H1 (cell line): Measurements from ENCODE around the gene TBX4. TPM values are rescaled to one million over a fixed set of nuclear protein-coding genes. Genes with fewer than 3 reads are reported as not detected.

Source experiments
- CTCF ChIA-PET: fragments of 300-600 bp; sonication (Branson Sonifier 250); formaldehyde crosslinking; loops from one replicate; lab custom pipeline; 2021; ENCODE audit not compliant: partially characterized antibody; lab: Charles Lee
- POLR2A ChIA-PET: fragments of 300-600 bp; sonication (Branson Sonifier 250); formaldehyde crosslinking; loops from one replicate; lab custom pipeline; 2021; ENCODE audit warnings: inconsistent platforms; ENCODE audit not compliant: partially characterized antibody; lab: Charles Lee
- DNase-seq, 2 experiments: peaks; one replicate each; pipeline versions ENCODE4 v3.0.0 to v3.0.0-alpha.2; 2010 to 2022; ENCODE audit warnings: low spot score in 2 of 2, low read depth in 1 of 2, mixed read lengths in 1 of 2
- FAIRE-seq: peaks from 2 replicates; lab custom pipeline; 2011; peaks lifted over from hg19 to GRCh38; lab: Jason Lieb, UNC
- H2AFZ ChIP-seq: 2 replicates; pipeline ENCODE4 v1.8.1; 2012; ENCODE audit warnings: low read length, inconsistent platforms
- H2AK5ac ChIP-seq: 2 replicates; pipeline ENCODE4 v1.6.1; 2013; ENCODE audit warnings: low read depth, low read length
- H2BK120ac ChIP-seq: replicated peaks from 2 replicates; pipeline ENCODE3; 2013; ENCODE audit warnings: low read depth, low read length, inconsistent platforms
- H2BK12ac ChIP-seq: 2 replicates; pipeline ENCODE4 v1.6.1; 2013; ENCODE audit warnings: low read depth, low read length
- H2BK15ac ChIP-seq: 2 replicates; pipeline ENCODE4 v1.6.1; 2013; ENCODE audit warnings: low read length
- H2BK20ac ChIP-seq: 2 replicates; pipeline ENCODE4 v1.6.1; 2013; ENCODE audit warnings: low read length
- H2BK5ac ChIP-seq: 2 replicates; pipeline ENCODE4 v1.6.1; 2013; ENCODE audit warnings: low read depth, low read length
- H3K14ac ChIP-seq: 2 replicates; pipeline ENCODE4 v1.6.1; 2013; ENCODE audit warnings: inconsistent platforms; ENCODE audit not compliant: insufficient read length
- H3K18ac ChIP-seq: 2 replicates; pipeline ENCODE4 v1.6.1; 2013; ENCODE audit warnings: low read length; ENCODE audit errors: extremely low read depth
- H3K23ac ChIP-seq: 2 replicates; pipeline ENCODE4 v1.6.1; 2013; ENCODE audit warnings: inconsistent platforms; ENCODE audit not compliant: insufficient read length
- H3K23me2 ChIP-seq: 2 replicates; pipeline ENCODE4 v1.6.1; 2013; ENCODE audit warnings: low read depth, low read length
- H3K27ac ChIP-seq: 2 replicates; pipeline ENCODE4 v1.6.1; 2011; ENCODE audit warnings: low read depth, low read length, inconsistent platforms
- H3K27me3 ChIP-seq, 4 experiments: replicated peaks in 1 of 4; 1 replicate in 1 of 4; 2 replicates in 3 of 4; pipeline versions ENCODE4 v1.6.1 to v1.8.1; 2011 to 2013; ENCODE audit warnings: low read length in 3 of 4, mild to moderate bottlenecking in 3 of 4, inconsistent platforms in 2 of 4, mixed read lengths in 2 of 4, moderate library complexity in 1 of 4; ENCODE audit not compliant: control insufficient read depth in 3 of 4, insufficient read depth in 3 of 4; ENCODE audit errors: extremely low read depth in 1 of 4
- H3K36me3 ChIP-seq, 4 experiments: 2 replicates each; pipeline versions ENCODE4 v1.6.1 to v1.8.1; 2011 to 2013; ENCODE audit warnings: mild to moderate bottlenecking in 4 of 4, low read length in 3 of 4, moderate library complexity in 2 of 4, control low read depth in 1 of 4, inconsistent platforms in 1 of 4; ENCODE audit not compliant: insufficient read depth in 4 of 4, control insufficient read depth in 2 of 4
- H3K4ac ChIP-seq: replicated peaks from 2 replicates; pipeline ENCODE3; 2013; ENCODE audit warnings: low read length, low read depth, mixed read lengths, inconsistent platforms; ENCODE audit not compliant: insufficient read length
- H3K4me1 ChIP-seq, 4 experiments: replicated peaks in 1 of 4; 1 replicate in 1 of 4; 2 replicates in 3 of 4; pipeline versions ENCODE4 v1.6.1 to v1.8.1; 2011 to 2013; ENCODE audit warnings: low read length in 3 of 4, inconsistent platforms in 2 of 4, mixed read lengths in 1 of 4; ENCODE audit not compliant: insufficient read depth in 4 of 4, control insufficient read depth in 3 of 4
- H3K4me2 ChIP-seq, 2 experiments: 2 replicates each; pipeline versions ENCODE4 v1.6.1 to v1.8.1; 2011 to 2013; ENCODE audit warnings: low read depth in 2 of 2, low read length in 2 of 2, control low read depth in 1 of 2, inconsistent platforms in 1 of 2, mild to moderate bottlenecking in 1 of 2; ENCODE audit not compliant: insufficient read depth in 1 of 2
- H3K4me3 ChIP-seq, 4 experiments: fragments of 200-600, 300-600 bp in 1 of 4; sonication (generic), shearing (Covaris generic), sonication (Bioruptor Twin) in 1 of 4; 2 replicates each; pipeline versions ENCODE4 v1.5.1 to v1.8.1; 2011 to 2016; ENCODE audit warnings: low read length in 4 of 4, low read depth in 3 of 4, control low read depth in 2 of 4, inconsistent platforms in 2 of 4, mild to moderate bottlenecking in 2 of 4, mixed read lengths in 1 of 4, moderate library complexity in 1 of 4; ENCODE audit not compliant: insufficient read depth in 2 of 4; ENCODE audit errors: extremely low read depth in 1 of 4
- H3K56ac ChIP-seq: replicated peaks from 2 replicates; pipeline ENCODE3; 2013; ENCODE audit warnings: low read depth, mild to moderate bottlenecking, mixed read lengths, low read length, inconsistent platforms; ENCODE audit not compliant: insufficient read length
- H3K79me1 ChIP-seq: 2 replicates; pipeline ENCODE4 v1.6.1; 2013; ENCODE audit warnings: low read depth, low read length, control low read depth
- H3K79me2 ChIP-seq, 2 experiments: 2 replicates each; pipeline versions ENCODE4 v1.6.1 to v1.8.1; 2012 to 2013; ENCODE audit warnings: low read length in 2 of 2, mild to moderate bottlenecking in 2 of 2, inconsistent platforms in 1 of 2; ENCODE audit not compliant: insufficient read depth in 2 of 2, control insufficient read depth in 1 of 2
- H3K9ac ChIP-seq, 4 experiments: replicated peaks in 1 of 4; 1 replicate in 1 of 4; 2 replicates in 3 of 4; pipeline versions ENCODE4 v1.6.1 to v1.8.1; 2011 to 2013; ENCODE audit warnings: low read depth in 3 of 4, low read length in 3 of 4, control low read depth in 2 of 4, mild to moderate bottlenecking in 2 of 4, moderate library complexity in 2 of 4, inconsistent platforms in 1 of 4; ENCODE audit errors: extremely low read depth in 1 of 4
- H3K9me3 ChIP-seq, 2 experiments: 2 replicates each; pipeline versions ENCODE4 v1.6.1 to v1.8.1; 2012 to 2013; ENCODE audit warnings: mild to moderate bottlenecking in 2 of 2, moderate library complexity in 2 of 2, control low read depth in 1 of 2, inconsistent platforms in 1 of 2, low read depth in 1 of 2, low read length in 1 of 2, mixed read lengths in 1 of 2; ENCODE audit not compliant: insufficient read depth in 2 of 2
- H4K20me1 ChIP-seq, 2 experiments: replicated peaks in 1 of 2; 2 replicates each; pipeline versions ENCODE3 to v1.8.1; 2011 to 2013; ENCODE audit warnings: inconsistent platforms in 2 of 2, low read length in 2 of 2, mild to moderate bottlenecking in 1 of 2; ENCODE audit not compliant: insufficient read depth in 2 of 2, control insufficient read depth in 1 of 2
- H4K5ac ChIP-seq: 2 replicates; pipeline ENCODE4 v1.6.1; 2013; ENCODE audit warnings: low read length, low read depth, mixed read lengths, inconsistent platforms; ENCODE audit not compliant: insufficient read length
- H4K8ac ChIP-seq: 2 replicates; pipeline ENCODE4 v1.8.0; 2013; ENCODE audit warnings: mild to moderate bottlenecking, moderate library complexity, low read length, inconsistent platforms; ENCODE audit not compliant: insufficient read depth; ENCODE audit errors: extremely low read depth
- H4K91ac ChIP-seq: replicated peaks from 2 replicates; pipeline ENCODE3; 2013; ENCODE audit warnings: low read length, mixed read lengths, inconsistent platforms; ENCODE audit not compliant: insufficient read length
- CBX8 ChIP-seq: fragments of 300-800, 300-1000 bp; sonication (generic); IDR thresholded peaks from 2 replicates; pipeline ENCODE4 v1.7.1; 2016; ENCODE audit warnings: low read depth, low read length, borderline replicate concordance
- RFX5 ChIP-seq: IDR thresholded peaks from 2 replicates; pipeline ENCODE4 v1.6.1; 2011; ENCODE audit warnings: low read depth, low read length, improper control_type of control experiment, borderline replicate concordance
- SAP30 ChIP-seq: fragments of 300-600 bp; sonication (generic); IDR thresholded peaks from 2 replicates; pipeline ENCODE4 v1.7.1; 2012; ENCODE audit warnings: low read length, moderate library complexity, mild to moderate bottlenecking, inconsistent platforms; ENCODE audit not compliant: insufficient read depth, insufficient replicate concordance
- SUZ12 ChIP-seq: fragments of 200-600 bp; sonication (generic); IDR thresholded peaks from 2 replicates; pipeline ENCODE4 v1.6.1; 2012; ENCODE audit warnings: mild to moderate bottlenecking, inconsistent platforms, low read length, moderate library complexity, mixed read lengths
- TAF1 ChIP-seq: IDR thresholded peaks from 2 replicates; pipeline ENCODE4 v1.6.1; 2011; ENCODE audit warnings: mild to moderate bottlenecking, low read depth, low read length
- TAF7 ChIP-seq: optimal IDR thresholded peaks from 2 replicates; pipeline ENCODE3; 2011; ENCODE audit warnings: low read depth, mild to moderate bottlenecking, inconsistent platforms, low read length, moderate library complexity, borderline replicate concordance
- TEAD4 ChIP-seq: IDR thresholded peaks from 2 replicates; pipeline ENCODE4 v1.6.1; 2012; ENCODE audit warnings: low read depth, low read length, inconsistent platforms, mixed read lengths
- USF2 ChIP-seq: IDR thresholded peaks from 2 replicates; pipeline ENCODE4 v1.6.1; 2011; ENCODE audit warnings: low read length, improper control_type of control experiment
- polyA plus RNA-seq, 7 experiments: library from polyadenylated mRNA; depleted of rRNA in 3 of 7; stranded (reverse) in 5 of 7; unstranded in 2 of 7; fragments of >200 nt in 5 of 7; fragments of 200-250 nt in 2 of 7; gene quantifications; 1 replicate in 5 of 7; 2 replicates in 1 of 7; 4 replicates in 1 of 7; pipeline versions ENCODE4 v1.2.1 to v1.2.3, GENCODE V29; 2011 to 2013; ENCODE audit warnings: missing spikeins in 2 of 7, mixed read lengths in 2 of 7
- total RNA-seq: library from RNA; stranded (reverse); fragmentation: NEBNext Ultra II Directional; extraction: Animal tissue kit (Norgen Biotek cat#: 25700); gene quantifications from 2 replicates; pipeline ENCODE4 v1.2.1, GENCODE V29; 2021
- TF ChIP-seq, protein P1 (sequence below): IDR thresholded peaks from 2 replicates; pipeline ENCODE4 v1.6.1; 2012; ENCODE audit warnings: inconsistent platforms
- TF ChIP-seq, protein P2 (sequence below), 3 experiments: IDR thresholded peaks; 1 replicate in 2 of 3; 2 replicates in 1 of 3; pipeline versions ENCODE4 v1.5.1 to v1.6.1; 2011; ENCODE audit warnings: low read length in 3 of 3, mild to moderate bottlenecking in 3 of 3, inconsistent platforms in 2 of 3, low read depth in 1 of 3, moderate library complexity in 1 of 3; ENCODE audit not compliant: insufficient read depth in 1 of 3; ENCODE audit errors: control extremely low read depth in 1 of 3

The TBX4 gene
- total and polyA plus RNA-seq, 2 of the 8 experiments (the other 6 are each of a cell fraction or from before 2014, with no cell fraction given): 0.02 TPM; not detected in 1

DNA sequence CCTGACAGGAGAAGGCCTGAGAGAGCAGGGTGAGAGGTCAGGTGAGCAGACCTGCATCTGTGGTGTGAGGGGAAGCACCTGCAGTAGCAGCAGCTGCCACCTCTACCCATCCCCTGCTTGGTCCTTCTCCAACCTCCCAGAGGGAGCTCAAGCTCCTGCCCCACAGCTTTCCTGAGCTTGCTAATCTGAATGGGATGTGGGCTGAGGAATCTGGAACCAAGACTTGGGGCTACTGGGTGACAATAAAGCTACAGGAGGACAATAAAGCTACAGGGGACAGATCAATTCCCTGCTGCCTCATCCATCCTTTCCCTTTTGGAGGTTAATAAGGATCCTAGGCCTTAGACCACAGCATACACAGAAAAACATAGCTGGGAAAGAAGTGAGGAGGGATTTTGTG, 4.9 kb upstream of the TBX4 start:
- H3K36me3 ChIP-seq: peaks cover 0 to 2% (median 0%) of the 10 kb centered on the region in 4 experiments; a peak in 1 of 8 replicates
- no peak overlapping the region for H2AFZ ChIP-seq
- no peak overlapping the region for H3K4me3 ChIP-seq
- ChIA-PET POLR2A (interaction anchor here (0.6 to 1.5 kb wide), 4 partner anchors 22 to 389 kb away, joined by 3 to 4 read pairs (median 4); no protein-coding TSS in a partner anchor), CTCF (interaction anchor here (0.8 to 11.6 kb wide), 13 partner anchors 8 to 103 kb away, joined by 3 to 136 read pairs (median 4); no protein-coding TSS in a partner anchor)
- H3K23ac ChIP-seq: no peak overlapping the region
- H2BK20ac ChIP-seq: no peak overlapping the region
- H2BK5ac ChIP-seq: no peak overlapping the region
- peaks cover 25 to 46% (median 31%) of the 10 kb centered on the region in 4 experiments for H3K27me3 ChIP-seq
- H2AK5ac ChIP-seq: no peak overlapping the region
- peak in 1 of 2 experiments; percentile 40 for DNase-seq
- H4K5ac ChIP-seq: no peak overlapping the region
- no peak overlapping the region for H3K4me2 ChIP-seq
- no peaks in the 10 kb centered on the region for H3K79me1 ChIP-seq
- H3K56ac ChIP-seq: no peak overlapping the region
- H3K4ac ChIP-seq: no peak overlapping the region
- peaks cover 0 to 9% (median 6%) of the 10 kb centered on the region in 4 experiments; a peak in 5 of 7 replicates for H3K4me1 ChIP-seq
- H2BK120ac ChIP-seq: no peak overlapping the region
- H3K23me2 ChIP-seq: peaks cover 2% of the 10 kb centered on the region; the same call in 1 of the 2 replicates
- no peak overlapping the region for H3K14ac ChIP-seq
- H3K9me3 ChIP-seq: no peaks in the 10 kb centered on the region
- no peak overlapping the region for H3K18ac ChIP-seq
- no peak overlapping the region for H3K9ac ChIP-seq
- H4K91ac ChIP-seq: no peak overlapping the region
- H2BK12ac ChIP-seq: no peak overlapping the region
- peak overlapping the region; percentile 78 for H2BK15ac ChIP-seq
- H4K20me1 ChIP-seq: peaks cover 4% of the 10 kb centered on the region in 2 experiments
- no peak overlapping the region for H3K27ac ChIP-seq
- H4K8ac ChIP-seq: no peak overlapping the region
- H3K79me2 ChIP-seq: no peaks in the 10 kb centered on the region
- no peak for FAIRE-seq
- TF ChIP-seq SUZ12 (no peak), TAF1 (no peak), USF2 (no peak), RFX5 (no peak), TAF7 (no peak), CBX8 (no peak), TEAD4 (no peak), SAP30 (no peak)
- TF ChIP-seq, protein P1, sequence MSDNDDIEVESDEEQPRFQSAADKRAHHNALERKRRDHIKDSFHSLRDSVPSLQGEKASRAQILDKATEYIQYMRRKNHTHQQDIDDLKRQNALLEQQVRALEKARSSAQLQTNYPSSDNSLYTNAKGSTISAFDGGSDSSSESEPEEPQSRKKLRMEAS: no peak
- TF ChIP-seq, protein P2, sequence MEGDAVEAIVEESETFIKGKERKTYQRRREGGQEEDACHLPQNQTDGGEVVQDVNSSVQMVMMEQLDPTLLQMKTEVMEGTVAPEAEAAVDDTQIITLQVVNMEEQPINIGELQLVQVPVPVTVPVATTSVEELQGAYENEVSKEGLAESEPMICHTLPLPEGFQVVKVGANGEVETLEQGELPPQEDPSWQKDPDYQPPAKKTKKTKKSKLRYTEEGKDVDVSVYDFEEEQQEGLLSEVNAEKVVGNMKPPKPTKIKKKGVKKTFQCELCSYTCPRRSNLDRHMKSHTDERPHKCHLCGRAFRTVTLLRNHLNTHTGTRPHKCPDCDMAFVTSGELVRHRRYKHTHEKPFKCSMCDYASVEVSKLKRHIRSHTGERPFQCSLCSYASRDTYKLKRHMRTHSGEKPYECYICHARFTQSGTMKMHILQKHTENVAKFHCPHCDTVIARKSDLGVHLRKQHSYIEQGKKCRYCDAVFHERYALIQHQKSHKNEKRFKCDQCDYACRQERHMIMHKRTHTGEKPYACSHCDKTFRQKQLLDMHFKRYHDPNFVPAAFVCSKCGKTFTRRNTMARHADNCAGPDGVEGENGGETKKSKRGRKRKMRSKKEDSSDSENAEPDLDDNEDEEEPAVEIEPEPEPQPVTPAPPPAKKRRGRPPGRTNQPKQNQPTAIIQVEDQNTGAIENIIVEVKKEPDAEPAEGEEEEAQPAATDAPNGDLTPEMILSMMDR (IDR thresholded peaks at IDR 0.05; ENCODE audit: control extremely low read depth in 1 of 3, insufficient read depth in 1 of 3, low read depth in 1 of 3, low read length in 3 of 3): no peak
